HG03565 (cell line): ENCODE results near the gene FUS.
"Not testable (repeated sequence)": the region's sequence is repeated elsewhere in the genome, so short reads cannot be mapped to it uniquely, and the experiment has no call there.

ENCODE experiments used
- ATAC-seq: cut with Tn5 transposase; IDR thresholded peaks from one replicate; pipeline ENCODE4 v1.9.1; 2021; ENCODE audit warnings: mild to moderate bottlenecking, moderate library complexity; ENCODE audit not compliant: unreplicated experiment

Gene FUS

GRCh38 chr16:31179747-31180459, at the start of gene FUS:
Gene FUS, plus strand, starts transcription at chr16:31180139. Its CDS starts 76 bp downstream, at chr16:31180215.
- peak; percentile 46 for ATAC-seq

GRCh38 chr16:31130336-31130891, 49.5 kb upstream of the FUS start:
- no peak for ATAC-seq

DNA sequence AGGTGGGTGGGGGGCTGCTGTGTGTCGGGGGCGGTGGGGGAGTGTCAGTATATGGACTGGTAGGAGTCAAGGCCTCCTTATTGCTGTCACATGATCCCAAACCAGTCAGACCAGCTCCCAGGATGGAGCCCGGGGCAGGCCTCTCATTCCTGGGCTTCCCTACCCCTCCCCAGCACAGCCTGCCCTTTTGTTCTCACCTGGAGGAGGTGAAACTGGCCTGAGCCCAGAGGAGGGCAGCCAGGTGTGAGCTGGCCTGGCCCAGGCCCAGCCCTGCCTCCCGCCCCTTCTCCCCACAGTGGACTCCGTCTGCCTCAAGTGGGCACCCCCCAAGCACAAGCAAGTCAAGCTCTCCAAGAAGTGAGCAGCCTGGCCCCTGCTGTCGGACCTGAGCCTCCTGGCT, 49.0 kb upstream of the FUS start:
- ATAC-seq = no peak

- ATAC-seq = no peak
Measured at GRCh38 chr16:31131416-31131815, 48.5 kb upstream of the FUS start.

DNA sequence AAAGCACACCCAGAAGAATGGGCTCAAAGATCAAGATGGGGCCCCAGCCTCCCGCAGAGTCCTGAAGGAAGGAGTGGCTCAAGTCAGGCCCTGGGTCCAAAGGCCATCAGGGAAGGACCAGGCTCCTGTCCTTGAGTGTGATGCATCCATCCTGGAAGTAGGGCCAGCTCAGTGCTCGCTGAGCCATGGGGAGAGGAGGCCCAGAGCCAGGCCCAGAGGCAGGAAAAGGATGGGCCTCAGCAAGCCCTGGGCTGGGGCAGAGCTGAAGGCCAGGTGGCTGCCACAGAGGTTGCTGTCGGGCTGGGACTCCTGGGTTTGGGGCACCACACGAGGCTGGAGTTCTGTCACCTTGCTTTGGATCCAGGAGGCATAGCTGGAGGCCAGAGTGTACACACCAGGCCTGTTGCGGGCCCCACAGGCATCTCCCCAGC, 48.1 kb upstream of the FUS start:
- no peak for ATAC-seq

GRCh38 chr16:31132303-31132979, 47.5 kb upstream of the FUS start:
- ATAC-seq = no peak

DNA sequence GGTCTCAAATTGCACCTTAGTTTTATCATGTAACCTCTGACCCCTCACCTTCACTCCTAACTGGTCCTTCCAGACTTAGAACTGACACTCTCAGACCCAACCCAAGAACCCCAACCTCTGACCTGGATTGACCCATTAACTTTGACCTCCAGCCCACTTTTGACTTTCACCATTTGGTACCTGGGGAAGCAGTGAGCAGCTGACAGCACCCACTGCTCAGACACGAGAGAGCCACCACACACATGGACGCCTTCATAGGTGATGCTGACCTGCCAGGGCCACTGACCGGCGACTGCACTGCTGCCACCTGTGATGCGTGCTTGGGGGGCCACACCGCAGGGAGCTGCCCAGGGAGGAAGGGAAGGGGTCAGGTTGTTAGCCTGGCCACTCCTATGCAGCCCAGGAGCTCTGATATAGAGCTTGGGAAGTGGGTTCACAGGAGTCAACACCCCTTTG, 46.9 kb upstream of the FUS start:
- ATAC-seq = no peak

DNA sequence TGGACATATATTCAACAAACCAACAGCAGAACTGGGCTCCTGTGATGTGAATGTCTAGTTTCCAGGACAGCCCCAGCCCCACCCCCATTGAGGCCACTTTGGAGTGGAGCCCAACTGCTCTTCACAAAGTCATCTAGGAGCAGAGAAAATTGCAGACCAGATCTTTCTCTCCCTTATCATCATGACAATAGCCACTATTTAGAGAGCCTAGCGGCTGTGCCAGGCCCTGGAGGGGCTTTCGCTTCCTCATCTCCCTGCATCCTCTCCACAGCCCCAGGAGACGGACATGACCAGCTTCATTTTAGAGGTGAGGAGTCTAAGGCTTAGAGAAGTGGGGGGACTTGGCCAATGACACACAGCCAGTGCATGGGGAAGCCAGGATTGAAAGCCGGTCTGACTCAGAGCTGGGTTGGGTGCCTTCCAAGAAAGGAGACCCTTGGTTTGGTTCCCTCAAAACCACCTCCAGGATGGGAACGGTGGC, 45.8 kb upstream of the FUS start:
- no peak for ATAC-seq

GRCh38 chr16:31134625-31135534, 45.1 kb upstream of the FUS start:
- ATAC-seq = no peak

- ATAC-seq = no peak
Measured at GRCh38 chr16:31135535-31136286, 44.2 kb upstream of the FUS start, which contains the start of gene PRSS8. Gene PRSS8, minus strand, starts transcription at chr16:31135727. Its CDS starts 229 bp downstream, at chr16:31135498.

- no peak for ATAC-seq
Measured at GRCh38 chr16:31136287-31136662, 43.7 kb upstream of the FUS start.

GRCh38 chr16:31136822-31137499, 43.0 kb upstream of the FUS start:
- ATAC-seq = not testable (repeated sequence)

- ATAC-seq = no peak
Measured at GRCh38 chr16:31138621-31139578, 41.0 kb upstream of the FUS start.

GRCh38 chr16:31141071-31141469, 38.9 kb upstream of the FUS start:
- ATAC-seq = not testable (repeated sequence)

DNA sequence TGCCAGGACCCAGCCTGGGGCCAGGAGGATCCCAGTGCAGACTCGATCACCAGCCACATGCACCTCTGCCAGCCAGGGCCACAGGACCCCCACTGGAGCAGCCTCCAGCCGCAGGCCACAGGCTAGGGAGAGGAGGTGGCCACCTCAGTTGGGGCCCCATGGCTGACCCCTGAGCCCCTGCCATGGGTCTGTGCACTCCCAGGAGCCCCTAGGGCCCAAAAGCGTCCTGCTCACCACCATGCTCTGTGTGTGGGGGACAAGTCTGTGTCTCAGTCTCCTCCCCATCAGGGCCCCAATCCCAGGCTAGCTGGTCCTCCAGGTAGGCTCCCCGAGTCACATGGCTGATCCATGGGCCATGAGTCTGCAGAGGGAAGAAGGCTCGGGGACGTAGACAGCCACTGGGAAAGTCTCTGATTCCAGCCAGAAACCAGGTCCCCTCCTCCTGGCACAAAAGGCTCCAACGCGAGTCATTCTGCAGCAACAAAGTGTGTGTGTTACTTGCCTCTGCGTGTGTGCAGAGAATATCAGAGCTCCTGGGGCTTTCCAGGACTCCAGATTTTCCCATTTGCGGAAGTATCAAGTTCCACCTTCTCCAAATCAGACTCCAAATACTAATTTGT, 38.3 kb upstream of the FUS start:
- ATAC-seq = no peak

DNA sequence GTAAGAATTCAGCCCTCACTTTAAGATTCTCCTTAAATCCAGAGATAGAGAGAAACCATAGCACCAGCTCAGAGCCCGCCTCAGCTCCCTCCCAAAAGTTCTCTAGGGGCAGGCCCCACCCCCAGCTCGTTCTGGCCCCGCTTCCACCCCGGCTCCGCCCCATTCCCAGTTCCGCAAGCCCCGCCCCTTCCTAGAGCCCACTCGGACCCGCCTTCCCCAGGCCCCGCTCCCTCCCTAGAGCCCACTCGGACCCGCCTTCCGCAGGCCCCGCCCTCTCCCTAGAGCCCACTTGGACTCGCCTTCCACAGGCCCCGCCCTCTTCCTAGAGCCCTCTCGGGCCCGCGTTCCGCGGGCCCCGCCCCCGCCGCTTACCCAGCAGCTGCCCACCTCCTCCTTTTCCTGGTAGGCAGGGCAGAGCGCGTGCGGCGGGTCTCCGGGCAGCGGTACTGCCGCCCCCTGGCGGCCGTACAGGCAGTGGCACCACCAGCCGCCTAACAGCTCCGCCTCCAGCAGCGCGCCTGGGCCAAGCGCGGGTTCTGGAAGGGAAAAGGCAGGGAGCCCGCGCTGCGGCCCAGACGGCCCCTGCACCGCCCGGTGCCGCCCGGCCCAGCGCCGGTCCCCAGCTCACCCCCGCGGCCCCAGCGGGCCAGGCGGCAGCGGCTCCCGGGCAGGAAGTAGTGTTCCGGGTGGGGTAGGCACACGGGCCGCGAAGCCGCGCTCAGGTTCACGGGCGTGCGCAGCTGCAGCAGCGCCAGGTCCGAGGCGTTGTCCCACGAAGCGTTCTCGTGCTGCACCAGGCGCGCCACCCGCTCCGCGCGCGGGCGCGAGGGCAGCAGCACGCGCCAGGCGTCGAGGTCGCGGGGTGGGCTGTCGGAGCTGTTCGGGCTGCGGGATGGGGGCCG, 37.6 kb upstream of the FUS start:
- peak; percentile 82 for ATAC-seq
